ENCODE data around the gene NF1. TPM values are rescaled to one million over a fixed set of nuclear protein-coding genes. Genes with fewer than 3 reads are reported as not detected.
"Not testable (repeated sequence)": the region's sequence is repeated elsewhere in the genome, so short reads cannot be mapped to it uniquely, and the experiment has no call there.

The NF1 gene
- total RNA-seq, 1 donor from 2014 or later = 82.5 TPM

- no peaks in the 10 kb centered on the region for H3K4me1 Mint-ChIP-seq (ENCODE audit: low read depth)
- H3K27me3 Mint-ChIP-seq = no peaks in the 10 kb centered on the region
- H3K4me3 Mint-ChIP-seq (ENCODE audit: low read depth) = no peak overlapping the region
- H3K9me3 Mint-ChIP-seq (ENCODE audit: low read depth) = no peaks in the 10 kb centered on the region
- H3K27ac Mint-ChIP-seq = no peak overlapping the region
- DNase-seq (ENCODE audit: low spot score, unreplicated experiment) = no peak
- H3K36me3 Mint-ChIP-seq (ENCODE audit: insufficient read depth) = peaks cover 7% of the 10 kb centered on the region
- TF ChIP-seq CTCF (IDR thresholded peaks at IDR 0.05; ENCODE audit: unreplicated experiment) = no peak
Observed at GRCh38 chr17:31252741-31253140, 158.0 kb downstream of the NF1 start.

- Mint-ChIP-seq H3K36me3 (ENCODE audit: insufficient read depth) (peaks cover under 1% of the 10 kb centered on the region), H3K9me3 (ENCODE audit: low read depth) (no peaks in the 10 kb centered on the region), H3K4me1 (ENCODE audit: low read depth) (no peaks in the 10 kb centered on the region), H3K4me3 (ENCODE audit: low read depth) (no peak overlapping the region), H3K27ac (no peak overlapping the region), H3K27me3 (no peaks in the 10 kb centered on the region)
- DNase-seq (ENCODE audit: low spot score, unreplicated experiment) = no peak
- no peak for TF ChIP-seq CTCF (IDR thresholded peaks at IDR 0.05; ENCODE audit: unreplicated experiment)
Observed at GRCh38 chr17:31254654-31255053, 159.9 kb downstream of the NF1 start.

- no peak overlapping the region for H3K4me3 Mint-ChIP-seq (ENCODE audit: low read depth)
- peaks cover 7% of the 10 kb centered on the region for H3K36me3 Mint-ChIP-seq (ENCODE audit: insufficient read depth)
- DNase-seq (ENCODE audit: low spot score, unreplicated experiment) = no peak
- H3K4me1 Mint-ChIP-seq (ENCODE audit: low read depth) = no peaks in the 10 kb centered on the region
- H3K27ac Mint-ChIP-seq = no peak overlapping the region
- no peak for TF ChIP-seq CTCF (IDR thresholded peaks at IDR 0.05; ENCODE audit: unreplicated experiment)
- no peaks in the 10 kb centered on the region for H3K9me3 Mint-ChIP-seq (ENCODE audit: low read depth)
- H3K27me3 Mint-ChIP-seq = no peaks in the 10 kb centered on the region
Observed at GRCh38 chr17:31256936-31257335, 162.2 kb downstream of the NF1 start.

- Mint-ChIP-seq H3K9me3 (ENCODE audit: low read depth) (no peaks in the 10 kb centered on the region), H3K4me1 (ENCODE audit: low read depth) (no peaks in the 10 kb centered on the region), H3K27ac (no peak overlapping the region), H3K27me3 (no peaks in the 10 kb centered on the region), H3K36me3 (ENCODE audit: insufficient read depth) (peaks cover 10% of the 10 kb centered on the region), H3K4me3 (ENCODE audit: low read depth) (no peak overlapping the region)
- DNase-seq (ENCODE audit: low spot score, unreplicated experiment) = no peak
- no peak for TF ChIP-seq CTCF (IDR thresholded peaks at IDR 0.05; ENCODE audit: unreplicated experiment)
Observed at GRCh38 chr17:31260151-31260550, 165.4 kb downstream of the NF1 start.

GRCh38 chr17:31261601-31262000 is 166.8 kb downstream of the NF1 start:
- H3K4me1 Mint-ChIP-seq (ENCODE audit: low read depth) = no peaks in the 10 kb centered on the region
- H3K36me3 Mint-ChIP-seq (ENCODE audit: insufficient read depth) = peaks cover 19% of the 10 kb centered on the region
- DNase-seq (ENCODE audit: low spot score, unreplicated experiment) = no peak
- no peaks in the 10 kb centered on the region for H3K9me3 Mint-ChIP-seq (ENCODE audit: low read depth)
- no peak for TF ChIP-seq CTCF (IDR thresholded peaks at IDR 0.05; ENCODE audit: unreplicated experiment)
- no peak overlapping the region for H3K4me3 Mint-ChIP-seq (ENCODE audit: low read depth)
- H3K27me3 Mint-ChIP-seq = no peaks in the 10 kb centered on the region
- no peak overlapping the region for H3K27ac Mint-ChIP-seq

GRCh38 chr17:31262923-31263322 is 168.1 kb downstream of the NF1 start:
- not testable (repeated sequence) for H3K9me3 Mint-ChIP-seq (ENCODE audit: low read depth); H3K4me1 Mint-ChIP-seq (ENCODE audit: low read depth); DNase-seq (ENCODE audit: low spot score, unreplicated experiment); H3K4me3 Mint-ChIP-seq (ENCODE audit: low read depth); H3K27ac Mint-ChIP-seq; H3K27me3 Mint-ChIP-seq
- peaks cover 25% of the 10 kb centered on the region for H3K36me3 Mint-ChIP-seq (ENCODE audit: insufficient read depth)

Data from progenitor cell of endocrine pancreas (in vitro differentiated cells).